Bronchial epithelial cell (primary cell): ENCODE data around the gene CASK. TPM values are rescaled to one million over a fixed set of nuclear protein-coding genes. Genes with fewer than 3 reads are reported as not detected.
A peak's percentile ranks its signal among the peaks of the same experiment; 100 is the strongest.

Source experiments
- DNase-seq: peaks from one replicate; pipeline ENCODE4 v3.0.0-alpha.2; 2010; ENCODE audit warnings: low read depth
- FAIRE-seq: peaks from 2 replicates; lab custom pipeline; 2011; peaks lifted over from hg19 to GRCh38; lab: Jason Lieb, UNC
- H3K27me3 ChIP-seq: 2 replicates; pipeline ENCODE4 v1.5.1; 2011; ENCODE audit warnings: low read length; ENCODE audit not compliant: control insufficient read depth, insufficient read depth
- H3K36me3 ChIP-seq: 2 replicates; pipeline ENCODE4 v1.5.1; 2011; ENCODE audit warnings: low read length; ENCODE audit not compliant: control insufficient read depth, insufficient read depth
- H3K4me3 ChIP-seq: 2 replicates; pipeline ENCODE4 v1.5.1; 2011; ENCODE audit warnings: mild to moderate bottlenecking, low read depth, low read length, control low read depth
- CTCF ChIP-seq: IDR thresholded peaks from 2 replicates; pipeline ENCODE4 v1.5.1; 2011; ENCODE audit warnings: mild to moderate bottlenecking, moderate library complexity, low read length, control low read depth, inconsistent platforms; ENCODE audit not compliant: insufficient read depth, severe bottlenecking
- total RNA-seq: library from RNA; depleted of rRNA; stranded (reverse); fragments of >200 nt; gene quantifications from 2 replicates; pipeline ENCODE4 v1.2.1, GENCODE V29; 2014

CASK gene
- total RNA-seq, 1 donor from 2014 or later = 141 TPM

GRCh38 chrX:41588271-41588670, 335.1 kb downstream of the CASK start:
- H3K4me3 ChIP-seq = no peak overlapping the region
- no peak for FAIRE-seq
- no peak for TF ChIP-seq CTCF

GRCh38 chrX:41580423-41581064, 342.8 kb downstream of the CASK start:
- DNase-seq (no peak), FAIRE-seq (no peak)
- no peak for TF ChIP-seq CTCF

More at GRCh38 chrX:41588271-41588670, 335.1 kb downstream of the CASK start:
- Histone ChIP-seq H3K27me3 (no peaks in the 10 kb centered on the region), H3K36me3 (no peaks in the 10 kb centered on the region)
- DNase-seq = no peak

GRCh38 chrX:41563876-41564275, 359.5 kb downstream of the CASK start:
- Histone ChIP-seq H3K4me3 (no peak overlapping the region), H3K36me3 (no peaks in the 10 kb centered on the region), H3K27me3 (no peaks in the 10 kb centered on the region)
- DNase-seq = no peak
- TF ChIP-seq CTCF = no peak
- FAIRE-seq = no peak

More at GRCh38 chrX:41580423-41581064, 342.8 kb downstream of the CASK start:
- Histone ChIP-seq H3K4me3 (no peak overlapping the region), H3K27me3 (no peaks in the 10 kb centered on the region), H3K36me3 (no peaks in the 10 kb centered on the region)

GRCh38 chrX:41561045-41561444, 362.3 kb downstream of the CASK start:
- Histone ChIP-seq H3K27me3 (no peaks in the 10 kb centered on the region), H3K36me3 (no peaks in the 10 kb centered on the region), H3K4me3 (no peak overlapping the region)
- peak; percentile 75 for DNase-seq
- no peak for FAIRE-seq
- TF ChIP-seq CTCF = no peak

- no peaks in the 10 kb centered on the region for H3K36me3 ChIP-seq
- DNase-seq = no peak
- no peak for TF ChIP-seq CTCF
- H3K27me3 ChIP-seq = no peaks in the 10 kb centered on the region
- no peak for FAIRE-seq
- no peak overlapping the region for H3K4me3 ChIP-seq
Measured at GRCh38 chrX:41559235-41560052, 363.9 kb downstream of the CASK start.
